A673 (cell line): ENCODE results near the gene CDC45. TPM values are rescaled to one million over a fixed set of nuclear protein-coding genes. Genes with fewer than 3 reads are reported as not detected.

Experiments
- BruUV-seq: library from RNA; stranded (reverse); fragments of 400-500 nt; replicated peaks from 2 replicates; lab custom pipeline; 2021; lab: Mats Ljungman, UMichigan
- CTCF ChIA-PET: fragments of 300-600 bp; sonication (Branson Sonifier 250); formaldehyde crosslinking; loops from one replicate; lab custom pipeline; 2022; ENCODE audit warnings: antibody characterized with exemption; lab: Charles Lee
- POLR2A ChIA-PET: fragments of 300-600 bp; sonication (Branson Sonifier 250); formaldehyde crosslinking; loops from one replicate; lab custom pipeline; 2022; ENCODE audit warnings: antibody characterized with exemption; ENCODE audit not compliant: low non-redundant PET; lab: Charles Lee
- DNase-seq: peaks from one replicate; pipeline ENCODE4 v3.0.0-alpha.2; 2015; ENCODE audit warnings: low spot score
- H3K27ac ChIP-seq: fragments of 200-600 bp; sonication (generic); 2 replicates; pipeline ENCODE4 v1.5.1; 2016; ENCODE audit warnings: mixed run types, low read depth, mild to moderate bottlenecking, mixed read lengths, antibody characterized with exemption, low read length; ENCODE audit not compliant: poor library complexity, severe bottlenecking
- H3K27me3 ChIP-seq: fragments of 200-600 bp; sonication (generic); replicated peaks from 2 replicates; pipeline ENCODE4 v1.6.1; 2017; ENCODE audit warnings: mixed run types, low read depth, mild to moderate bottlenecking, mixed read lengths, antibody characterized with exemption, low read length; ENCODE audit not compliant: insufficient read depth, poor library complexity
- H3K36me3 ChIP-seq: fragments of 200-600 bp; sonication (generic); 2 replicates; pipeline ENCODE4 v1.6.1; 2016; ENCODE audit warnings: mixed run types, mild to moderate bottlenecking, mixed read lengths, antibody characterized with exemption, low read length; ENCODE audit not compliant: insufficient read depth, poor library complexity, severe bottlenecking
- H3K4me1 ChIP-seq: fragments of 200-600 bp; sonication (generic); 2 replicates; pipeline ENCODE4 v1.6.1; 2017; ENCODE audit warnings: mixed run types, mild to moderate bottlenecking, mixed read lengths, antibody characterized with exemption, low read length; ENCODE audit not compliant: insufficient read depth, poor library complexity, severe bottlenecking
- H3K4me3 ChIP-seq: fragments of 200-600 bp; sonication (generic); 2 replicates; pipeline ENCODE4 v1.5.1; 2016; ENCODE audit warnings: low read depth, mixed run types, mild to moderate bottlenecking, mixed read lengths, low read length; ENCODE audit not compliant: poor library complexity, severe bottlenecking
- H3K9me3 ChIP-seq: fragments of 200-600 bp; sonication (generic); 2 replicates; pipeline ENCODE4 v1.6.1; 2016; ENCODE audit warnings: mixed run types, low read depth, mild to moderate bottlenecking, mixed read lengths, antibody characterized with exemption, low read length; ENCODE audit not compliant: poor library complexity, severe bottlenecking
- EZH2 ChIP-seq: fragments of 200-600 bp; sonication (generic); IDR thresholded peaks from 2 replicates; pipeline ENCODE4 v1.6.1; 2017; ENCODE audit warnings: borderline replicate concordance, low read depth, mild to moderate bottlenecking, mixed read lengths, antibody characterized with exemption, low read length; ENCODE audit not compliant: poor library complexity, severe bottlenecking
- intact Hi-C: fragments of 100-400 bp; cut with micrococcal nuclease; formaldehyde crosslinking; loops from one replicate; pipeline ENCODE4 v1.10.0; 2022; ENCODE audit not compliant: unreplicated experiment
- total RNA-seq: library from RNA; stranded (reverse); gene quantifications from 2 replicates; pipeline ENCODE4 v1.2.3, GENCODE V29; 2021
- TF ChIP-seq, protein P1 (sequence below): fragments of 300-800, 200-600 bp; sonication (generic); conservative IDR thresholded peaks from 2 replicates; pipeline ENCODE4 v1.5.1; 2017; ENCODE audit warnings: low read depth, mild to moderate bottlenecking, antibody characterized with exemption, low read length, moderate library complexity, mixed read lengths

CDC45 gene
- total RNA-seq, 1 experiment from 2014 or later = 79.2 TPM

GRCh38 chr22:19483481-19484244, 3.9 kb downstream of the CDC45 start:
- POLR2A ChIA-PET = interaction anchor here (0.6 kb wide), 1 partner anchor 207 kb away, joined by 3 read pairs; no protein-coding TSS in a partner anchor
- no peak overlapping the region for H3K27ac ChIP-seq
- intact Hi-C loops = no loop called here
- CTCF ChIA-PET = no interaction called here
- no peak for TF ChIP-seq EZH2
- TF ChIP-seq, protein P1, sequence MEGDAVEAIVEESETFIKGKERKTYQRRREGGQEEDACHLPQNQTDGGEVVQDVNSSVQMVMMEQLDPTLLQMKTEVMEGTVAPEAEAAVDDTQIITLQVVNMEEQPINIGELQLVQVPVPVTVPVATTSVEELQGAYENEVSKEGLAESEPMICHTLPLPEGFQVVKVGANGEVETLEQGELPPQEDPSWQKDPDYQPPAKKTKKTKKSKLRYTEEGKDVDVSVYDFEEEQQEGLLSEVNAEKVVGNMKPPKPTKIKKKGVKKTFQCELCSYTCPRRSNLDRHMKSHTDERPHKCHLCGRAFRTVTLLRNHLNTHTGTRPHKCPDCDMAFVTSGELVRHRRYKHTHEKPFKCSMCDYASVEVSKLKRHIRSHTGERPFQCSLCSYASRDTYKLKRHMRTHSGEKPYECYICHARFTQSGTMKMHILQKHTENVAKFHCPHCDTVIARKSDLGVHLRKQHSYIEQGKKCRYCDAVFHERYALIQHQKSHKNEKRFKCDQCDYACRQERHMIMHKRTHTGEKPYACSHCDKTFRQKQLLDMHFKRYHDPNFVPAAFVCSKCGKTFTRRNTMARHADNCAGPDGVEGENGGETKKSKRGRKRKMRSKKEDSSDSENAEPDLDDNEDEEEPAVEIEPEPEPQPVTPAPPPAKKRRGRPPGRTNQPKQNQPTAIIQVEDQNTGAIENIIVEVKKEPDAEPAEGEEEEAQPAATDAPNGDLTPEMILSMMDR = no peak
- H3K27me3 ChIP-seq = no peaks in the 10 kb centered on the region
- H3K4me1 ChIP-seq = no peaks in the 10 kb centered on the region
- no peak overlapping the region for H3K4me3 ChIP-seq
- H3K9me3 ChIP-seq = no peaks in the 10 kb centered on the region
- H3K36me3 ChIP-seq = peaks cover 57% of the 10 kb centered on the region
- BruUV-seq = no TSS peak
- peak; percentile 18 for DNase-seq

DNA sequence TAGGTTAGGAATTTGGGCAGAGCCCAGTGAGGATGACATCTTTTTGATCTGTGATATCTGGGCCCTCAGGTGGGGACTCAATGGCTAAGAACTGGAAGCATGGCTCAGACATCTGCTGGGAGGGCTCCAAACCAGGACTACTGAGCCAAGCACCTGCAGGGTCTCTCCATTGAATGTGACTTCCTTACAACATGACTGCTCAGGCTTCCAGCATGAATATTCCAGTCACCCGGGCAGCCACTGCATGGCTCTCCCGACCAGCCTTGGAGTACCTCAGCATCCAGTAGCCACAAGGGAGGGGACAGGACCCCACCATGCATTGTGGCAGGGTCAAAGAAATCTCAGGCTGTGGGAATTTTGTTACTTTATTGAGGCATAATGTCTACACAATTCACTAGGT, 8.6 kb downstream of the CDC45 start:
- CTCF ChIA-PET = no interaction called here
- intact Hi-C loops = no loop called here
- TF ChIP-seq, protein P1 = no peak
- no peak for TF ChIP-seq EZH2
- Histone ChIP-seq H3K36me3 (peaks cover 70% of the 10 kb centered on the region), H3K27me3 (no peaks in the 10 kb centered on the region), H3K9me3 (no peaks in the 10 kb centered on the region), H3K4me3 (no peak overlapping the region), H3K4me1 (no peaks in the 10 kb centered on the region), H3K27ac (no peak overlapping the region)
- BruUV-seq = no TSS peak
- DNase-seq = no peak
- POLR2A ChIA-PET = interaction anchor here (0.7 kb wide), 1 partner anchor 20 kb away, joined by 17 read pairs; no protein-coding TSS in a partner anchor

- TF ChIP-seq, protein P1 = peak; percentile 25; the same call in 1 of the 2 replicates
- no peak for TF ChIP-seq EZH2
- ChIA-PET CTCF (interaction anchor here (0.6 kb wide), 1 partner anchor 141 kb away, joined by 3 read pairs; no protein-coding TSS in a partner anchor), POLR2A (no interaction called here)
- BruUV-seq = no TSS peak
- no peak overlapping the region for H3K27ac ChIP-seq
- no peak overlapping the region for H3K4me3 ChIP-seq
- H3K4me1 ChIP-seq = no peaks in the 10 kb centered on the region
- no peaks in the 10 kb centered on the region for H3K9me3 ChIP-seq
- H3K36me3 ChIP-seq = peaks cover 70% of the 10 kb centered on the region
- intact Hi-C loops = no loop called here
- DNase-seq = no peak
- no peaks in the 10 kb centered on the region for H3K27me3 ChIP-seq
Observed at GRCh38 chr22:19488884-19489843, 9.4 kb downstream of the CDC45 start.
